B cell (primary cell): ENCODE results near the gene RFX2. TPM values are rescaled to one million over a fixed set of nuclear protein-coding genes. Genes with fewer than 3 reads are reported as not detected.

Experiments
- ATAC-seq: fragments of 200-7000 bp; cut with Tn5 transposase; one replicate; pipeline ENCODE4 v1.10.0; 2021; ENCODE audit warnings: low read depth, mild to moderate bottlenecking, moderate number of reproducible peaks, moderate library complexity
- CTCF ChIA-PET: fragments of 350-600 bp; sonication (Branson Sonifier 250); formaldehyde crosslinking; loops from one replicate; lab custom pipeline; 2021; ENCODE audit warnings: antibody characterized with exemption, inconsistent platforms; lab: Charles Lee
- POLR2A ChIA-PET: fragments of 350-600 bp; sonication (Branson Sonifier 250); formaldehyde crosslinking; loops from one replicate; lab custom pipeline; 2021; ENCODE audit warnings: antibody characterized with exemption; lab: Charles Lee
- DNase-seq: peaks from one replicate; pipeline ENCODE4 v3.0.0; 2013
- H2AFZ ChIP-seq: 2 replicates; pipeline ENCODE4 v1.6.1; 2012; ENCODE audit warnings: mild to moderate bottlenecking, low read depth, low read length; ENCODE audit not compliant: insufficient read depth, poor library complexity, severe bottlenecking
- H3K27ac ChIP-seq, 2 donors: 1 replicate in 1 of 2; 2 replicates in 1 of 2; pipeline ENCODE4 v1.5.1; 2012 to 2013; ENCODE audit warnings: low read length in 2 of 2, mild to moderate bottlenecking in 2 of 2, moderate library complexity in 1 of 2
- H3K27me3 ChIP-seq, 4 experiments: fragments of 200-600 bp in 1 of 4; sonication (generic) in 1 of 4; replicated peaks in 1 of 4; 1 replicate in 2 of 4; 2 replicates in 2 of 4; pipeline versions ENCODE4 v1.6.1 to v1.7.0; 2013 to 2016; ENCODE audit warnings: low read length in 3 of 4, mild to moderate bottlenecking in 2 of 4, mixed read lengths in 1 of 4, moderate library complexity in 1 of 4; ENCODE audit not compliant: insufficient read depth in 4 of 4, control insufficient read depth in 3 of 4; ENCODE audit errors: control extremely low read depth in 1 of 4
- H3K36me3 ChIP-seq, 2 experiments: replicated peaks in 1 of 2; 1 replicate in 1 of 2; 2 replicates in 1 of 2; pipeline versions ENCODE4 v1.6.1 to v1.7.1; 2013; ENCODE audit warnings: low read length in 1 of 2; ENCODE audit not compliant: insufficient read depth in 2 of 2, control insufficient read depth in 1 of 2; ENCODE audit errors: control extremely low read depth in 1 of 2, extremely low read depth in 1 of 2
- H3K4me1 ChIP-seq, 2 donors: fragments of 200-600 bp in 1 of 2; sonication (generic) in 1 of 2; 1 replicate in 1 of 2; 2 replicates in 1 of 2; pipeline versions ENCODE4 v1.5.1 to v1.6.1; 2013 to 2017; ENCODE audit warnings: low read length in 2 of 2; ENCODE audit not compliant: control insufficient read depth in 2 of 2, insufficient read depth in 2 of 2
- H3K4me2 ChIP-seq: replicated peaks from 2 replicates; pipeline ENCODE3; 2012; ENCODE audit warnings: mild to moderate bottlenecking, low read depth, low read length; ENCODE audit not compliant: poor library complexity, severe bottlenecking
- H3K4me3 ChIP-seq, 5 experiments: fragments of 200-600 bp in 1 of 5; sonication (generic) in 1 of 5; 1 replicate in 3 of 5; 2 replicates in 2 of 5; pipeline versions ENCODE4 v1.5.1 to v1.7.0; 2011 to 2016; ENCODE audit warnings: low read length in 4 of 5, mild to moderate bottlenecking in 4 of 5, low read depth in 2 of 5, control low read depth in 1 of 5, moderate library complexity in 1 of 5; ENCODE audit not compliant: insufficient read depth in 1 of 5; ENCODE audit errors: control extremely low read depth in 1 of 5, extremely low read depth in 1 of 5
- H3K79me2 ChIP-seq: fragments of 200-600 bp; sonication (generic); one replicate; pipeline ENCODE4 v1.6.0; 2016; ENCODE audit warnings: low read length; ENCODE audit not compliant: control insufficient read depth, insufficient read depth
- H3K9ac ChIP-seq: fragments of 200-600 bp; sonication (generic); 2 replicates; pipeline ENCODE4 v1.6.1; 2017; ENCODE audit warnings: mild to moderate bottlenecking, low read length, moderate library complexity
- H3K9me3 ChIP-seq, 3 donors: one replicate each; pipeline versions ENCODE4 v1.6.1 to v1.7.1; 2013; ENCODE audit warnings: low read length in 2 of 3; ENCODE audit not compliant: control insufficient read depth in 2 of 3, insufficient read depth in 1 of 3; ENCODE audit errors: control extremely low read depth in 1 of 3
- H4K20me1 ChIP-seq: 2 replicates; pipeline ENCODE4 v1.6.0; 2012; ENCODE audit warnings: mild to moderate bottlenecking, low read length; ENCODE audit not compliant: insufficient read depth, control insufficient read depth, poor library complexity, severe bottlenecking
- H3K27ac Mint-ChIP-seq: one replicate; pipeline ENCODE4 v1.8.0; 2021; ENCODE audit warnings: mixed read lengths
- H3K27me3 Mint-ChIP-seq: one replicate; pipeline ENCODE4 v1.8.0; 2021; ENCODE audit warnings: mixed read lengths
- H3K4me1 Mint-ChIP-seq: one replicate; pipeline ENCODE4 v1.8.0; 2021; ENCODE audit warnings: mixed read lengths
- H3K4me3 Mint-ChIP-seq: one replicate; pipeline ENCODE4 v1.8.0; 2021; ENCODE audit warnings: mixed read lengths
- H3K9me3 Mint-ChIP-seq: one replicate; pipeline ENCODE4 v1.8.0; 2022; ENCODE audit warnings: mixed read lengths; ENCODE audit not compliant: insufficient read depth
- CTCF ChIP-seq: fragments of 200-600 bp; IDR thresholded peaks from one replicate; pipeline ENCODE4 v1.8.0; 2022; ENCODE audit warnings: antibody characterized with exemption, mild to moderate bottlenecking
- EZH2 ChIP-seq: IDR thresholded peaks from 2 replicates; pipeline ENCODE4 v1.6.1; 2012; ENCODE audit warnings: borderline replicate concordance, low read depth, mild to moderate bottlenecking, moderate library complexity, low read length; ENCODE audit not compliant: insufficient read depth, poor library complexity, severe bottlenecking
- WGBS: methylation state at CpG from one replicate; pipeline ENCODE4 v1.1.5; 2013; ENCODE audit warnings: missing lambda C conversion rate; ENCODE audit not compliant: insufficient coverage; 5-methylcytosine and 5-hydroxymethylcytosine counted together
- intact Hi-C: fragments of 100-400 bp; cut with micrococcal nuclease; formaldehyde crosslinking; loops from one replicate; pipeline ENCODE4 v1.10.0; 2022
- polyA plus RNA-seq: library from polyadenylated mRNA; depleted of rRNA; stranded (reverse); fragments of >200 nt; gene quantifications from 2 replicates; pipeline ENCODE4 v1.2.3, GENCODE V29; 2012
- total RNA-seq, 2 donors: library from RNA; stranded (reverse); fragments of 120-200 nt in 1 of 2; gene quantifications; 1 replicate in 1 of 2; 2 replicates in 1 of 2; pipeline versions ENCODE4 v1.2.3 to v1.2.4, GENCODE V29; 2013 to 2022

RFX2 gene
- total and polyA plus RNA-seq, 2 donors (not counting 1 experiment from before 2014, with no cell fraction given): 7.1 to 8.6 TPM

DNA sequence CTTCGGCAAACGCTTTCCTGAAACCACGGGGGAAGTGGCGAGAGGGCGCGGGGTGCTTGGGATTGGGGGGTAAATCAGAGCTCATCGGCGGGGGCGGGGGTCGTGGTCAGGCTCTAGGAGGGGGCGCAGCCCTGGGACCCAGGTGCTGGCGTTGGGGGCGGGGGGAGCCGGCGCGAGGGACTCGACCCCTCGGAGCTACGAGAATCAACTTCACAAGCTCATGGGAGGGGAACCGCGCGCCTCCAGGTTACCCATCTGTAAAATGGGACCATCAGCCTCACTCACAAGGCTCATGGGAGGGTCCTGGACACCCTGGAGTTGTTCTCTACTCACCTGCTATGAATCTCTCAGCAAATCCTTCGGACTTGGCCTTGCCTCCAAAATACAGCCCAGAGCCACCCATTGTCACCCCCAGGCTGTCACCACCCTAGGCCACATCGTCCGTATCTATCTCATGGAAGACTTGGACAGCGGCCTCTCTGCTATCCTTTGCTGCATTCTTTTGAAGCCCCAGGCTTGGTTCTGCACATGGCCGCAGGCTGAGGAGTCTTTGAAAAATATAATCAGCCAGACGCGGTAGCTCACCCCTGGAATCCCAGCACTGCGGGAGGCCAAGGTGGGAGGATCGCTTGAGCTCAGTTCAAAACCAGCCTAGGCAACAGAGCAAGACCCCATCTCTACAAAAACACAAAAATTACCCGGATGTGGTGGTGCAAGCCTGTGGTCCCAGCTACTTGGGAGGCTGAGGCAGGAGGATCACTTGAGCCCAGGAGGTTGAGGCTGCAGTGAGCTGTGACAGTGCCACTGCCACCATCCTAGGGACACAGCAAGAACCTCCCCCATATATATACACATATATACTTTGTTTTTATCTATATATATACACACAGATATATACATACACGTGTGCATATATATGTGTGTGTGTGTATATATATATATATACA, 131.4 kb downstream of the RFX2 start:
- DNase-seq (no peak), ATAC-seq (no peak)
- Histone ChIP-seq H3K4me3 (peak overlapping the region; percentile 21 to 93 (median 91)), H3K4me2 (peak overlapping the region; percentile 93), H3K27me3 (no peaks in the 10 kb centered on the region), H3K4me1 (peaks cover 38 to 46% of the 10 kb centered on the region in 2 donors), H3K36me3 (peaks cover 0 to 9% of the 10 kb centered on the region in 2 experiments), H3K27ac (peak overlapping the region; percentile 59 to 91), H3K9me3 (no peaks in the 10 kb centered on the region), H2AFZ (peak overlapping the region; percentile 88), H3K9ac (peak overlapping the region; percentile 96), H3K79me2 (peaks cover 48% of the 10 kb centered on the region), H4K20me1 (peaks cover 36% of the 10 kb centered on the region)
- Mint-ChIP-seq H3K9me3 (no peaks in the 10 kb centered on the region), H3K4me1 (peaks cover 43% of the 10 kb centered on the region), H3K4me3 (peak overlapping the region; percentile 97), H3K27me3 (no peaks in the 10 kb centered on the region), H3K27ac (peak overlapping the region; percentile 99)
- intact Hi-C loops: loop anchor here (1.0 to 10.0 kb wide), 3 partner anchors 75 to 1004 kb away; partner anchors contain the start of genes RFX2 and VMAC
- ChIA-PET POLR2A (interaction anchor here (0.5 to 1.8 kb wide), 6 partner anchors 10 to 519 kb away, joined by 3 to 8 read pairs (median 4); partner anchors contain the start of genes NDUFA11 and VMAC), CTCF (interaction anchor here (0.8 to 4.3 kb wide), 6 partner anchors 8 to 65 kb away, joined by 3 to 41 read pairs (median 8); no protein-coding TSS in a partner anchor)
- WGBS: 36% methylated on average over 31 of the region's 33 CpGs
- TF ChIP-seq EZH2 (no peak), CTCF (no peak)
